Gastrocnemius medialis (tissue), 4 donors: Measurements from ENCODE around the gene ADAMTSL5.

Experiments
- POLR2A ChIP-seq, 2 donors: fragments of 450-650 bp; IDR thresholded peaks; one replicate each; pipeline ENCODE4 v1.6.1; 2017; ENCODE audit warnings: antibody characterized with exemption in 2 of 2, mild to moderate bottlenecking in 2 of 2, moderate library complexity in 2 of 2
- TF ChIP-seq, protein P1 (sequence below), 5 experiments: fragments of 450-650 bp in 3 of 5; fragments of 200-600 bp in 2 of 5; sonication (generic) in 2 of 5; IDR thresholded peaks in 4 of 5; conservative IDR thresholded peaks in 1 of 5; 1 replicate in 4 of 5; 2 replicates in 1 of 5; pipeline ENCODE4 v1.5.1; 2016 to 2019; ENCODE audit warnings: antibody characterized with exemption in 5 of 5, mild to moderate bottlenecking in 3 of 5, moderate library complexity in 3 of 5

DNA sequence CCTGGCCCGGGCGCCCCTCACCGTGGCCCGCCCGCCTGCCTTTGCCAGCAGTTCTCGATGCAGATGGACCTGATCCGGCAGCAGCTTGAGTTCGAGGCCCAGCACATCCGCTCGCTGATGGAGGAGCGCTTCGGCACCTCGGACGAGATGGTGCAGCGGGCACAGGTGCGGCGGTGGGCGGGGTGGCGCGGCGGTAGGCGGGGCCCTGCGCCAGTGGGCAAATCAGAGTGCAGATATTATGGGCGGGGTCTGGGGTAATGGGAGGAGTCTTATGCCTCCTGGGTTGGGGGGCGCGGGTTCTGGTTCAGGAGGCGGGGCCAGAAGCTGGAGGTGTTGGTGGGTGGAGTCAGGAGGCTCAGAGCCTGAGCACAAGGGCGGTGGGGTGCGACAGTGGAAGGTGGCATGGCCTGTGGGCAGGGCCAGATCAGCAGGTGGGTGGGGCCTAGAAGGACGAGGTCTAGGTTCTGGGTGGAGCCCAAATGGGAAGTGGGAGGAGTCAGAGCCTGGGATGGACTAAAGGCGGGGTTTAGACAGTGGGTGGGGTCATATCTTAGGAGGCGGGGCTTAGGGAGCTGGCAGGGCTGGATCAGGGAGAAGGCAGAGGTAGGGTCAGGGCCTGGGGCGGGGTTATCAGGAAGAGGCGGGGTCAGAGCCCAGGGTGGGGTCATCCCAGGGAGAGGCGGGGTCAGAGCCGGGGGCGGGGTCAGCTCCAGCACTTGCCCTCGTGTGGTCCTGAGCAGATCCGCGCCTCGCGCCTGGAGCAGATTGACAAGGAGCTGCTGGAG is 57.3 kb downstream of the ADAMTSL5 start:
- TF ChIP-seq POLR2A (IDR thresholded peaks at IDR 0.05), result no peak
- TF ChIP-seq, protein P1, sequence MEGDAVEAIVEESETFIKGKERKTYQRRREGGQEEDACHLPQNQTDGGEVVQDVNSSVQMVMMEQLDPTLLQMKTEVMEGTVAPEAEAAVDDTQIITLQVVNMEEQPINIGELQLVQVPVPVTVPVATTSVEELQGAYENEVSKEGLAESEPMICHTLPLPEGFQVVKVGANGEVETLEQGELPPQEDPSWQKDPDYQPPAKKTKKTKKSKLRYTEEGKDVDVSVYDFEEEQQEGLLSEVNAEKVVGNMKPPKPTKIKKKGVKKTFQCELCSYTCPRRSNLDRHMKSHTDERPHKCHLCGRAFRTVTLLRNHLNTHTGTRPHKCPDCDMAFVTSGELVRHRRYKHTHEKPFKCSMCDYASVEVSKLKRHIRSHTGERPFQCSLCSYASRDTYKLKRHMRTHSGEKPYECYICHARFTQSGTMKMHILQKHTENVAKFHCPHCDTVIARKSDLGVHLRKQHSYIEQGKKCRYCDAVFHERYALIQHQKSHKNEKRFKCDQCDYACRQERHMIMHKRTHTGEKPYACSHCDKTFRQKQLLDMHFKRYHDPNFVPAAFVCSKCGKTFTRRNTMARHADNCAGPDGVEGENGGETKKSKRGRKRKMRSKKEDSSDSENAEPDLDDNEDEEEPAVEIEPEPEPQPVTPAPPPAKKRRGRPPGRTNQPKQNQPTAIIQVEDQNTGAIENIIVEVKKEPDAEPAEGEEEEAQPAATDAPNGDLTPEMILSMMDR (IDR thresholded peaks at IDR 0.05 in 4 of 5, conservative IDR thresholded peaks at IDR 0.05 in 1 of 5), result no peak
